Measurements from ENCODE around the gene IQCF5.
"Not testable (repeated sequence)": the region's sequence is repeated elsewhere in the genome, so short reads cannot be mapped to it uniquely, and the experiment has no call there.

IQCF5 gene

GRCh38 chr3:51875501-51875900 lies at the start of gene IQCF5:
Gene IQCF5, minus strand, starts transcription at chr3:51875601. Its CDS starts 70 bp downstream, at chr3:51875531.
- H3K9me3 ChIP-seq (replicated peaks in 1 of 11) = no peaks in the 10 kb centered on the region
- TF ChIP-seq Cebpa-rat (IDR thresholded peaks at IDR 0.05) = no peak
- no peak within 1 kb of the TSS for H3K4me2 ChIP-seq
- H3K27ac ChIP-seq = no peak within 1 kb of the TSS
- H3K4me3 ChIP-seq = no peak within 1 kb of the TSS
- H3K36me3 ChIP-seq = no peaks in the 10 kb centered on the region
- no peak within 1 kb of the TSS for H3K9ac ChIP-seq
- H3K27me3 ChIP-seq = no peaks in the 10 kb centered on the region
- H4K20me1 ChIP-seq = no peaks in the 10 kb centered on the region
- H3K4me1 ChIP-seq = peaks cover 0 to 9% (median 0%) of the 10 kb centered on the region in 10 experiments; a peak in 4 of 20 replicates

- Histone ChIP-seq H3K4me3 (no peak overlapping the region), H3K36me3 (no peaks in the 10 kb centered on the region), H3K9ac (no peak overlapping the region), H4K20me1 (no peaks in the 10 kb centered on the region), H3K9me3 (replicated peaks in 1 of 11) (no peaks in the 10 kb centered on the region), H3K4me2 (no peak overlapping the region), H3K27me3 (no peaks in the 10 kb centered on the region), H3K27ac (no peak overlapping the region), H3K4me1 (peaks cover 0 to 8% (median 3%) of the 10 kb centered on the region in 10 experiments; a peak in 6 of 20 replicates)
- no peak for TF ChIP-seq Cebpa-rat (IDR thresholded peaks at IDR 0.05)
Observed at GRCh38 chr3:51921081-51921578, 45.7 kb upstream of the IQCF5 start.

GRCh38 chr3:51916418-51916817 lies 41.0 kb upstream of the IQCF5 start:
- Histone ChIP-seq H3K4me3 (no peak overlapping the region), H3K4me1 (peaks cover 0 to 8% (median 6%) of the 10 kb centered on the region in 10 experiments; a peak in 9 of 20 replicates), H3K36me3 (no peaks in the 10 kb centered on the region), H3K27me3 (no peaks in the 10 kb centered on the region), H3K27ac (no peak overlapping the region), H3K9me3 (replicated peaks in 1 of 11) (no peaks in the 10 kb centered on the region), H3K4me2 (no peak overlapping the region), H3K9ac (no peak overlapping the region), H4K20me1 (no peaks in the 10 kb centered on the region)
- TF ChIP-seq Cebpa-rat (IDR thresholded peaks at IDR 0.05) = no peak

GRCh38 chr3:51908026-51908425 lies 32.6 kb upstream of the IQCF5 start:
- Histone ChIP-seq H3K4me1 (peaks cover 0 to 6% (median 0%) of the 10 kb centered on the region in 10 experiments; a peak in 3 of 20 replicates), H3K27me3 (no peaks in the 10 kb centered on the region), H4K20me1 (no peaks in the 10 kb centered on the region), H3K36me3 (no peaks in the 10 kb centered on the region), H3K27ac (no peak overlapping the region), H3K9me3 (replicated peaks in 1 of 11) (peaks cover 24 to 61% (median 52%) of the 10 kb centered on the region in 11 experiments), H3K4me2 (no peak overlapping the region), H3K9ac (no peak overlapping the region), H3K4me3 (no peak overlapping the region)
- no peak for TF ChIP-seq Cebpa-rat (IDR thresholded peaks at IDR 0.05)

- Histone ChIP-seq H3K9me3 (replicated peaks in 1 of 11) (peaks cover 13 to 49% (median 41%) of the 10 kb centered on the region in 11 experiments), H3K4me2 (no peak overlapping the region), H3K4me1 (peaks cover 0 to 6% (median 0%) of the 10 kb centered on the region in 10 experiments; a peak in 3 of 20 replicates), H4K20me1 (no peaks in the 10 kb centered on the region), H3K9ac (no peak overlapping the region), H3K27me3 (no peaks in the 10 kb centered on the region), H3K36me3 (no peaks in the 10 kb centered on the region), H3K4me3 (no peak overlapping the region), H3K27ac (no peak overlapping the region)
- TF ChIP-seq Cebpa-rat (IDR thresholded peaks at IDR 0.05) = no peak
Observed at GRCh38 chr3:51904034-51904823, 28.8 kb upstream of the IQCF5 start.

- not testable (repeated sequence) for H3K36me3 ChIP-seq, H3K4me2 ChIP-seq, H3K4me3 ChIP-seq, H3K27ac ChIP-seq, H4K20me1 ChIP-seq, H3K9ac ChIP-seq, H3K27me3 ChIP-seq, H3K4me1 ChIP-seq
- H3K9me3 ChIP-seq (replicated peaks in 1 of 11) = peaks cover 0 to 36% (median 24%) of the 10 kb centered on the region in 11 experiments; a peak in 20 of 22 replicates
Observed at GRCh38 chr3:51902361-51902760, 27.0 kb upstream of the IQCF5 start.

- H4K20me1 ChIP-seq, H3K27ac ChIP-seq, H3K27me3 ChIP-seq, H3K4me2 ChIP-seq, H3K9ac ChIP-seq, H3K36me3 ChIP-seq, H3K4me3 ChIP-seq, H3K4me1 ChIP-seq: not testable (repeated sequence)
- H3K9me3 ChIP-seq (replicated peaks in 1 of 11) = peaks cover 0 to 21% (median 8%) of the 10 kb centered on the region in 11 experiments; a peak in 16 of 22 replicates
Observed at GRCh38 chr3:51900043-51900442, 24.6 kb upstream of the IQCF5 start.

- peaks cover 0 to 10% (median 0%) of the 10 kb centered on the region in 11 experiments; a peak in 3 of 22 replicates for H3K9me3 ChIP-seq (replicated peaks in 1 of 11)
- no peak overlapping the region for H3K27ac ChIP-seq
- no peaks in the 10 kb centered on the region for H3K36me3 ChIP-seq
- H3K27me3 ChIP-seq = no peaks in the 10 kb centered on the region
- H3K4me2 ChIP-seq = no peak overlapping the region
- no peaks in the 10 kb centered on the region for H3K4me1 ChIP-seq
- no peak for TF ChIP-seq Cebpa-rat (IDR thresholded peaks at IDR 0.05)
- no peak overlapping the region for H3K4me3 ChIP-seq
- no peak overlapping the region for H3K9ac ChIP-seq
- no peaks in the 10 kb centered on the region for H4K20me1 ChIP-seq
Observed at GRCh38 chr3:51897391-51897790, 22.0 kb upstream of the IQCF5 start.

- H3K27ac ChIP-seq = no peak overlapping the region
- peaks cover 0 to 10% (median 0%) of the 10 kb centered on the region in 11 experiments; a peak in 3 of 22 replicates for H3K9me3 ChIP-seq (replicated peaks in 1 of 11)
- no peaks in the 10 kb centered on the region for H4K20me1 ChIP-seq
- H3K4me3 ChIP-seq = no peak overlapping the region
- no peaks in the 10 kb centered on the region for H3K27me3 ChIP-seq
- no peaks in the 10 kb centered on the region for H3K4me1 ChIP-seq
- no peak for TF ChIP-seq Cebpa-rat (IDR thresholded peaks at IDR 0.05)
- H3K36me3 ChIP-seq = no peaks in the 10 kb centered on the region
- H3K9ac ChIP-seq = no peak overlapping the region
- no peak overlapping the region for H3K4me2 ChIP-seq
Observed at GRCh38 chr3:51896607-51897305, 21.4 kb upstream of the IQCF5 start.

All from BLaER1 treated with 17β-estradiol and CSF1 and Interleukin-3, amounts not matched to agents 10 nM and 100 nM (cell line).